ENCODE results near the gene FER. TPM values are rescaled to one million over a fixed set of nuclear protein-coding genes. Genes with fewer than 3 reads are reported as not detected.

Gene FER
- total and polyA plus RNA-seq, 2 of the 8 experiments (the other 6 are each of a cell fraction or from before 2014, with no cell fraction given): 1.3 to 15.8 TPM

GRCh38 chr5:109029847-109030246 lies 282.1 kb downstream of the FER start:
- Histone ChIP-seq H3K27ac (ENCODE audit: low read depth, low read length) (no peak overlapping the region), H2BK120ac (replicated peaks; ENCODE audit: low read depth, low read length) (no peak overlapping the region), H3K4ac (replicated peaks; ENCODE audit: insufficient read length, low read depth, low read length) (no peak overlapping the region), H3K9ac (replicated peaks in 1 of 4; ENCODE audit: extremely low read depth in 1 of 4, low read depth in 3 of 4, low read length in 3 of 4) (no peak overlapping the region), H4K20me1 (replicated peaks in 1 of 2; ENCODE audit: control insufficient read depth in 1 of 2, insufficient read depth in 2 of 2, low read length in 2 of 2) (no peaks in the 10 kb centered on the region), H4K8ac (ENCODE audit: extremely low read depth, insufficient read depth, low read length) (no peak overlapping the region), H3K79me1 (ENCODE audit: low read depth, low read length) (no peaks in the 10 kb centered on the region), H2AK5ac (ENCODE audit: low read depth, low read length) (no peak overlapping the region), H3K14ac (ENCODE audit: insufficient read length) (no peak overlapping the region), H3K79me2 (ENCODE audit: control insufficient read depth in 1 of 2, insufficient read depth in 2 of 2, low read length in 2 of 2) (no peaks in the 10 kb centered on the region), H3K4me2 (ENCODE audit: insufficient read depth in 1 of 2, low read depth in 2 of 2, low read length in 2 of 2) (no peak overlapping the region), H2BK15ac (ENCODE audit: low read length) (no peak overlapping the region), H4K91ac (replicated peaks; ENCODE audit: insufficient read length, low read length) (no peak overlapping the region), H4K5ac (ENCODE audit: insufficient read length, low read depth, low read length) (no peak overlapping the region), H2BK12ac (ENCODE audit: low read depth, low read length) (no peak overlapping the region), H2BK5ac (ENCODE audit: low read depth, low read length) (no peak overlapping the region), H3K56ac (replicated peaks; ENCODE audit: insufficient read length, low read depth, low read length) (no peak overlapping the region), H3K4me3 (ENCODE audit: extremely low read depth in 1 of 4, insufficient read depth in 2 of 4, low read depth in 3 of 4, low read length in 4 of 4) (no peak overlapping the region), H3K4me1 (replicated peaks in 1 of 4; ENCODE audit: control insufficient read depth in 3 of 4, insufficient read depth in 4 of 4, low read length in 3 of 4) (no peaks in the 10 kb centered on the region), H2BK20ac (ENCODE audit: low read length) (no peak overlapping the region), H3K9me3 (ENCODE audit: insufficient read depth in 2 of 2, low read depth in 1 of 2, low read length in 1 of 2) (no peaks in the 10 kb centered on the region), H3K18ac (ENCODE audit: extremely low read depth, low read length) (no peak overlapping the region), H3K27me3 (replicated peaks in 1 of 4; ENCODE audit: control insufficient read depth in 3 of 4, extremely low read depth in 1 of 4, insufficient read depth in 3 of 4, low read length in 3 of 4) (no peaks in the 10 kb centered on the region), H3K23ac (ENCODE audit: insufficient read length) (no peak overlapping the region), H3K23me2 (ENCODE audit: low read depth, low read length) (no peaks in the 10 kb centered on the region), H2AFZ (ENCODE audit: low read length) (no peak overlapping the region), H3K36me3 (ENCODE audit: control insufficient read depth in 2 of 4, insufficient read depth in 4 of 4, low read length in 3 of 4) (no peaks in the 10 kb centered on the region)
- FAIRE-seq (no peak), DNase-seq (ENCODE audit: low read depth in 1 of 2, low spot score in 2 of 2) (no peak)
- ChIA-PET POLR2A (ENCODE audit: partially characterized antibody) (no interaction called here), CTCF (ENCODE audit: partially characterized antibody) (interaction anchor here (0.6 kb wide), 2 partner anchors 37 to 575 kb away, joined by 3 read pairs; no protein-coding TSS in a partner anchor)
- 77% methylated on average over 1 of the region's 1 CpG; no CpG with 5 or more reads in 1 of the 2 experiments for WGBS, 2 experiments (ENCODE audit: extremely low coverage in 1 of 2, insufficient coverage in 1 of 2, insufficient read length in 1 of 2, insufficient replicate concordance in 2 of 2, low coverage in 1 of 2, low lambda C conversion rate in 2 of 2, missing lambda C conversion rate in 1 of 2)
- no peak for TF ChIP-seq CHD2 (IDR thresholded peaks at IDR 0.05; ENCODE audit: low read length)
- no peak for TF ChIP-seq GABPA (IDR thresholded peaks at IDR 0.05; ENCODE audit: borderline replicate concordance, insufficient read depth, low read length)
- no peak for TF ChIP-seq JUND (IDR thresholded peaks at IDR 0.05; ENCODE audit: low read length)
- no peak for TF ChIP-seq ASH2L (IDR thresholded peaks at IDR 0.05; ENCODE audit: low read length)
